HepG2 (cell line): ENCODE measurements around the gene PHYH. TPM values are rescaled to one million over a fixed set of nuclear protein-coding genes. Genes with fewer than 3 reads are reported as not detected.

Experiments used
- ATAC-seq: fragments of 200-7000 bp; cut with Tn5 transposase; 3 replicates; pipeline ENCODE4 v1.9.1; 2020; ENCODE audit warnings: mild to moderate bottlenecking, moderate library complexity
- BruUV-seq: library from RNA; stranded (reverse); fragments of 400-500 nt; replicated peaks from 2 replicates; lab custom pipeline; 2021; lab: Mats Ljungman, UMichigan
- CTCF ChIA-PET: fragments of 300-600 bp; formaldehyde crosslinking; extraction: SDS; loops from one replicate; lab custom pipeline; 2021; ENCODE audit warnings: low total read pairs, inconsistent platforms, low intra/inter-chr PET ratio; lab: Yijun Ruan, JAX
- POLR2A ChIA-PET: fragments of 350-600 bp; sonication (Branson Sonifier 250); formaldehyde crosslinking; loops from one replicate; lab custom pipeline; 2020; ENCODE audit warnings: antibody characterized with exemption, inconsistent platforms; lab: Yijun Ruan, JAX
- DNase-seq: peaks from one replicate; pipeline ENCODE4 v3.0.0-alpha.2; 2015; ENCODE audit warnings: low spot score
- FAIRE-seq: peaks from 3 replicates; lab custom pipeline; 2011; peaks lifted over from hg19 to GRCh38; lab: Jason Lieb, UNC
- H2AFZ ChIP-seq: one replicate; pipeline ENCODE4 v1.6.1; 2011; ENCODE audit warnings: low read length, inconsistent platforms
- H3K27ac ChIP-seq: fragments of 300-600 bp; 3 replicates; pipeline ENCODE4 v1.8.0; 2011; ENCODE audit warnings: mixed run types, mild to moderate bottlenecking, mixed read lengths, low read length, inconsistent platforms; ENCODE audit not compliant: insufficient read depth; ENCODE audit errors: extremely low read length
- H3K27me3 ChIP-seq, 2 experiments: fragments of 200-600 bp in 1 of 2; 2 replicates in 1 of 2; 3 replicates in 1 of 2; pipeline versions ENCODE4 v1.6.0 to v1.8.0; 2011; ENCODE audit warnings: low read length in 2 of 2, mild to moderate bottlenecking in 2 of 2, moderate library complexity in 2 of 2, inconsistent platforms in 1 of 2; ENCODE audit not compliant: insufficient read depth in 2 of 2, control insufficient read depth in 1 of 2
- H3K36me3 ChIP-seq, 2 experiments: fragments of 200-600 bp in 1 of 2; replicated peaks in 1 of 2; 2 replicates in 1 of 2; 3 replicates in 1 of 2; pipeline versions ENCODE4 v1.5.1 to v1.8.0; 2011; ENCODE audit warnings: low read length in 2 of 2, inconsistent platforms in 1 of 2; ENCODE audit not compliant: insufficient read depth in 2 of 2, control insufficient read depth in 1 of 2
- H3K4me1 ChIP-seq: 2 replicates; pipeline ENCODE4 v1.5.1; 2012; ENCODE audit warnings: low read length, inconsistent platforms; ENCODE audit not compliant: insufficient read depth
- H3K4me2 ChIP-seq: 2 replicates; pipeline ENCODE4 v1.6.0; 2011; ENCODE audit warnings: low read depth, low read length, inconsistent platforms
- H3K4me3 ChIP-seq, 3 experiments: fragments of 200-600 bp in 1 of 3; sonication (generic), shearing (Covaris generic) in 1 of 3; replicated peaks in 1 of 3; 2 replicates each; pipeline ENCODE4 v1.5.1; 2011 to 2016; ENCODE audit warnings: low read length in 3 of 3, inconsistent platforms in 2 of 3, low read depth in 2 of 3, mild to moderate bottlenecking in 2 of 3, control low read depth in 1 of 3, mixed read lengths in 1 of 3; ENCODE audit not compliant: insufficient read depth in 1 of 3
- H3K79me2 ChIP-seq: one replicate; pipeline ENCODE4 v1.6.1; 2011; ENCODE audit warnings: low read length, inconsistent platforms; ENCODE audit not compliant: insufficient read depth
- H3K9ac ChIP-seq: 2 replicates; pipeline ENCODE4 v1.6.0; 2011; ENCODE audit warnings: mild to moderate bottlenecking, low read depth, low read length, inconsistent platforms; ENCODE audit not compliant: insufficient read depth
- H3K9me3 ChIP-seq: 2 replicates; pipeline ENCODE4 v1.5.1; 2012; ENCODE audit warnings: mild to moderate bottlenecking, low read length
- H4K20me1 ChIP-seq: 2 replicates; pipeline ENCODE4 v1.6.0; 2011; ENCODE audit warnings: inconsistent platforms, mild to moderate bottlenecking, low read length, moderate library complexity; ENCODE audit not compliant: insufficient read depth
- ATRX ChIP-seq: sonication (generic); formaldehyde crosslinking; IDR thresholded peaks from 2 replicates; pipeline ENCODE4 v1.4.0; 2020; ENCODE audit warnings: missing genetic modification reagents, borderline replicate concordance
- GABPA ChIP-seq, 2 experiments: IDR thresholded peaks; 2 replicates each; pipeline ENCODE4 v1.6.1; 2011 to 2016; ENCODE audit warnings: low read depth in 2 of 2, low read length in 1 of 2, missing biosample characterization in 1 of 2, missing genetic modification characterization in 1 of 2
- MAZ ChIP-seq, 2 experiments: sonication (generic) in 1 of 2; formaldehyde crosslinking in 1 of 2; IDR thresholded peaks; 2 replicates each; pipeline versions ENCODE4 v1.5.0 to v1.6.1; 2012 to 2020; ENCODE audit warnings: low read depth in 2 of 2, mild to moderate bottlenecking in 2 of 2, borderline replicate concordance in 1 of 2, improper control_type of control experiment in 1 of 2, low read length in 1 of 2, missing genetic modification reagents in 1 of 2, moderate library complexity in 1 of 2
- ONECUT2 ChIP-seq: sonication (generic); formaldehyde crosslinking; IDR thresholded peaks from 2 replicates; pipeline ENCODE4 v1.4.0; 2020; ENCODE audit warnings: missing genetic modification reagents
- TEAD3 ChIP-seq: optimal IDR thresholded peaks from 2 replicates; pipeline ENCODE3; 2016; ENCODE audit warnings: borderline replicate concordance
- TOE1 ChIP-seq: sonication (generic); formaldehyde crosslinking; IDR thresholded peaks from 2 replicates; pipeline ENCODE4 v1.4.0; 2020; ENCODE audit warnings: mild to moderate bottlenecking, missing genetic modification reagents
- ZBTB8A ChIP-seq: sonication (generic); formaldehyde crosslinking; IDR thresholded peaks from 2 replicates; pipeline ENCODE4 v1.4.0; 2020; ENCODE audit warnings: mild to moderate bottlenecking, low read depth, missing genetic modification reagents, borderline replicate concordance
- ZC3H13 ChIP-seq: sonication (generic); formaldehyde crosslinking; IDR thresholded peaks from 2 replicates; pipeline ENCODE4 v1.8.1; 2023; ENCODE audit warnings: mild to moderate bottlenecking, missing genetic modification reagents, moderate library complexity
- ZKSCAN8 ChIP-seq: IDR thresholded peaks from 2 replicates; pipeline ENCODE4 v1.6.1; 2016; ENCODE audit warnings: borderline replicate concordance, missing genetic modification reagents, missing compliant biosample characterization
- ZNF331 ChIP-seq: sonication (generic); formaldehyde crosslinking; IDR thresholded peaks from 2 replicates; pipeline ENCODE4 v1.4.0; 2020; ENCODE audit warnings: missing genetic modification reagents
- ZNF496 ChIP-seq: sonication (generic); formaldehyde crosslinking; IDR thresholded peaks from 2 replicates; pipeline ENCODE4 v1.8.1; 2023; ENCODE audit warnings: mild to moderate bottlenecking, moderate library complexity, missing genetic modification reagents; ENCODE audit not compliant: insufficient replicate concordance
- ZNF550 ChIP-seq: sonication (generic); formaldehyde crosslinking; IDR thresholded peaks from 2 replicates; pipeline ENCODE4 v1.4.0; 2020; ENCODE audit warnings: mild to moderate bottlenecking, missing genetic modification reagents, borderline replicate concordance
- ZSCAN29 ChIP-seq: sonication (generic); formaldehyde crosslinking; conservative IDR thresholded peaks from 2 replicates; pipeline ENCODE4 v1.4.0; 2020; ENCODE audit warnings: mild to moderate bottlenecking, missing genetic modification reagents
- WGBS: methylation state at CpG from one replicate; pipeline ENCODE4 v1.1.6; 2017; ENCODE audit warnings: low lambda C conversion rate; 5-methylcytosine and 5-hydroxymethylcytosine counted together
- in situ Hi-C: cut with HindIII; loops from 2 replicates; pipeline ENCODE4 v1.10.0; 2017; ENCODE audit warnings: low pct_unique_long_range_greater_than_20kb; ENCODE audit not compliant: extremely low pct_ligation_motif_present
- intact Hi-C: fragments of 100-400 bp; cut with micrococcal nuclease; formaldehyde crosslinking; loops from one replicate; pipeline ENCODE4 v1.10.0; 2022; ENCODE audit not compliant: unreplicated experiment
- polyA plus RNA-seq, 8 experiments: library from polyadenylated mRNA; depleted of rRNA in 3 of 8; stranded (reverse) in 7 of 8; unstranded in 1 of 8; fragments of >200 nt; fragmentation: Illumina TruSeq in 4 of 8; extraction: Trizol in 4 of 8; gene quantifications; 2 replicates each; pipeline versions ENCODE4 v1.2.1 to v1.2.3, GENCODE V29; 2011 to 2016; ENCODE audit warnings: low read depth in 4 of 8, missing spikeins in 1 of 8, mixed read lengths in 1 of 8; ENCODE audit not compliant: insufficient read depth in 1 of 8
- total RNA-seq, 5 experiments: library from RNA; depleted of rRNA; stranded (reverse); fragments of >200 nt; fragmentation: Illumina TruSeq; extraction: Trizol; gene quantifications; 2 replicates each; pipeline ENCODE4 v1.2.3, GENCODE V29; 2016; ENCODE audit warnings: low read depth in 1 of 5
- TF ChIP-seq, protein P1 (sequence below): IDR thresholded peaks from 2 replicates; pipeline ENCODE4 v1.6.1; 2012; ENCODE audit warnings: inconsistent platforms
- TF ChIP-seq, protein P2 (sequence below): sonication (generic); formaldehyde crosslinking; IDR thresholded peaks from 2 replicates; pipeline ENCODE4 v1.9.0; 2022; ENCODE audit warnings: missing genetic modification reagents, mild to moderate bottlenecking, borderline replicate concordance
- TF ChIP-seq, protein P3 (sequence below): sonication (generic); formaldehyde crosslinking; conservative IDR thresholded peaks from 2 replicates; pipeline ENCODE4 v1.4.0; 2020; ENCODE audit warnings: missing genetic modification reagents
- TF ChIP-seq, protein P4 (sequence below): sonication (generic); formaldehyde crosslinking; IDR thresholded peaks from 2 replicates; pipeline ENCODE4 v1.4.0; 2020; ENCODE audit warnings: missing genetic modification reagents, borderline replicate concordance

PHYH gene
- total and polyA plus RNA-seq, 2 of the 13 experiments (the other 11 are each of a cell fraction or from before 2014, with no cell fraction given): 27.2 to 34.5 TPM

DNA sequence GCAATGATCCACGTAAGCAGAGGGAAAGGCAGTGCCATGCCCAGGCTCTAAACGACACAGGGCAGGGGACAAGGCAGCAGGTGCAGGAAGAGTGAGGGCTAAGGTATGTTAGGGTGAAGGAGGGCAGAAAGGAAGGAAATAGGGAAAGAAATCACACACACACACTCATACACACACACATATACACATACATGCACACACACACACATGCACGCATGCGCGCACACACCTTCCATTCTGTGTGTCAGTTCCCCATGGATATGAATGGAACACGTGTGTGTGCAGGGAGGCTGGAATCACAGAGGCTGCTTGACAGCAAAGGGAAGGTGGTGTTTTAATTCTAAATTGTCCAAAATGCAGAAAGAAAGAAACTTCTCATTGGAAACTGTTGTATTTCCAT is 6.2 kb upstream of the PHYH start:
- intact Hi-C loops (no loop called here), in situ Hi-C loops (no loop called here)
- WGBS: 76% methylated on average over 6 of the region's 6 CpGs
- DNase-seq (no peak), FAIRE-seq (no peak), ATAC-seq (no peak)
- H3K4me3 ChIP-seq: no peak overlapping the region
- no peaks in the 10 kb centered on the region for H3K9me3 ChIP-seq
- BruUV-seq: no TSS peak
- H3K36me3 ChIP-seq: no peaks in the 10 kb centered on the region
- CTCF ChIA-PET: no interaction called here
- POLR2A ChIA-PET: no interaction called here
- peaks cover 31% of the 10 kb centered on the region for H3K4me1 ChIP-seq
- no peak overlapping the region for H2AFZ ChIP-seq
- no peak overlapping the region for H3K27ac ChIP-seq
- H3K4me2 ChIP-seq: no peak overlapping the region
- no peaks in the 10 kb centered on the region for H4K20me1 ChIP-seq
- no peaks in the 10 kb centered on the region; a peak in 1 of 5 replicates for H3K27me3 ChIP-seq
- no peak overlapping the region for H3K9ac ChIP-seq
- no peaks in the 10 kb centered on the region for H3K79me2 ChIP-seq
- TF ChIP-seq ZBTB8A: no peak
- TF ChIP-seq, protein P1, sequence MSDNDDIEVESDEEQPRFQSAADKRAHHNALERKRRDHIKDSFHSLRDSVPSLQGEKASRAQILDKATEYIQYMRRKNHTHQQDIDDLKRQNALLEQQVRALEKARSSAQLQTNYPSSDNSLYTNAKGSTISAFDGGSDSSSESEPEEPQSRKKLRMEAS: no peak
- no peak for TF ChIP-seq ZSCAN29 (CRISPR knock-in tag)
- no peak for TF ChIP-seq ZNF550 (CRISPR knock-in tag)
- no peak for TF ChIP-seq ONECUT2 (CRISPR knock-in tag)
- TF ChIP-seq ATRX (CRISPR knock-in tag): no peak
- no peak for TF ChIP-seq GABPA (IDR thresholded peaks at IDR 0.05; ENCODE audit: low read depth, low read length)
- TF ChIP-seq GABPA (CRISPR knock-in tag; IDR thresholded peaks at IDR 0.05; ENCODE audit: low read depth): no peak
- TF ChIP-seq ZNF496: no peak
- TF ChIP-seq, protein P2, sequence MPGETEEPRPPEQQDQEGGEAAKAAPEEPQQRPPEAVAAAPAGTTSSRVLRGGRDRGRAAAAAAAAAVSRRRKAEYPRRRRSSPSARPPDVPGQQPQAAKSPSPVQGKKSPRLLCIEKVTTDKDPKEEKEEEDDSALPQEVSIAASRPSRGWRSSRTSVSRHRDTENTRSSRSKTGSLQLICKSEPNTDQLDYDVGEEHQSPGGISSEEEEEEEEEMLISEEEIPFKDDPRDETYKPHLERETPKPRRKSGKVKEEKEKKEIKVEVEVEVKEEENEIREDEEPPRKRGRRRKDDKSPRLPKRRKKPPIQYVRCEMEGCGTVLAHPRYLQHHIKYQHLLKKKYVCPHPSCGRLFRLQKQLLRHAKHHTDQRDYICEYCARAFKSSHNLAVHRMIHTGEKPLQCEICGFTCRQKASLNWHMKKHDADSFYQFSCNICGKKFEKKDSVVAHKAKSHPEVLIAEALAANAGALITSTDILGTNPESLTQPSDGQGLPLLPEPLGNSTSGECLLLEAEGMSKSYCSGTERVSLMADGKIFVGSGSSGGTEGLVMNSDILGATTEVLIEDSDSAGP: no peak
- no peak for TF ChIP-seq MAZ (IDR thresholded peaks at IDR 0.05; ENCODE audit: borderline replicate concordance, low read depth, low read length)
- TF ChIP-seq MAZ (CRISPR knock-in tag; IDR thresholded peaks at IDR 0.05; ENCODE audit: low read depth): no peak
- TF ChIP-seq TOE1 (CRISPR knock-in tag): no peak
- no peak for TF ChIP-seq TEAD3 (CRISPR knock-in tag)
- no peak for TF ChIP-seq ZNF331
- TF ChIP-seq ZC3H13 (CRISPR knock-in tag): no peak
- TF ChIP-seq, protein P3, sequence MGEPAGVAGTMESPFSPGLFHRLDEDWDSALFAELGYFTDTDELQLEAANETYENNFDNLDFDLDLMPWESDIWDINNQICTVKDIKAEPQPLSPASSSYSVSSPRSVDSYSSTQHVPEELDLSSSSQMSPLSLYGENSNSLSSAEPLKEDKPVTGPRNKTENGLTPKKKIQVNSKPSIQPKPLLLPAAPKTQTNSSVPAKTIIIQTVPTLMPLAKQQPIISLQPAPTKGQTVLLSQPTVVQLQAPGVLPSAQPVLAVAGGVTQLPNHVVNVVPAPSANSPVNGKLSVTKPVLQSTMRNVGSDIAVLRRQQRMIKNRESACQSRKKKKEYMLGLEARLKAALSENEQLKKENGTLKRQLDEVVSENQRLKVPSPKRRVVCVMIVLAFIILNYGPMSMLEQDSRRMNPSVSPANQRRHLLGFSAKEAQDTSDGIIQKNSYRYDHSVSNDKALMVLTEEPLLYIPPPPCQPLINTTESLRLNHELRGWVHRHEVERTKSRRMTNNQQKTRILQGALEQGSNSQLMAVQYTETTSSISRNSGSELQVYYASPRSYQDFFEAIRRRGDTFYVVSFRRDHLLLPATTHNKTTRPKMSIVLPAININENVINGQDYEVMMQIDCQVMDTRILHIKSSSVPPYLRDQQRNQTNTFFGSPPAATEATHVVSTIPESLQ (CRISPR knock-in tag): no peak
- TF ChIP-seq, protein P4, sequence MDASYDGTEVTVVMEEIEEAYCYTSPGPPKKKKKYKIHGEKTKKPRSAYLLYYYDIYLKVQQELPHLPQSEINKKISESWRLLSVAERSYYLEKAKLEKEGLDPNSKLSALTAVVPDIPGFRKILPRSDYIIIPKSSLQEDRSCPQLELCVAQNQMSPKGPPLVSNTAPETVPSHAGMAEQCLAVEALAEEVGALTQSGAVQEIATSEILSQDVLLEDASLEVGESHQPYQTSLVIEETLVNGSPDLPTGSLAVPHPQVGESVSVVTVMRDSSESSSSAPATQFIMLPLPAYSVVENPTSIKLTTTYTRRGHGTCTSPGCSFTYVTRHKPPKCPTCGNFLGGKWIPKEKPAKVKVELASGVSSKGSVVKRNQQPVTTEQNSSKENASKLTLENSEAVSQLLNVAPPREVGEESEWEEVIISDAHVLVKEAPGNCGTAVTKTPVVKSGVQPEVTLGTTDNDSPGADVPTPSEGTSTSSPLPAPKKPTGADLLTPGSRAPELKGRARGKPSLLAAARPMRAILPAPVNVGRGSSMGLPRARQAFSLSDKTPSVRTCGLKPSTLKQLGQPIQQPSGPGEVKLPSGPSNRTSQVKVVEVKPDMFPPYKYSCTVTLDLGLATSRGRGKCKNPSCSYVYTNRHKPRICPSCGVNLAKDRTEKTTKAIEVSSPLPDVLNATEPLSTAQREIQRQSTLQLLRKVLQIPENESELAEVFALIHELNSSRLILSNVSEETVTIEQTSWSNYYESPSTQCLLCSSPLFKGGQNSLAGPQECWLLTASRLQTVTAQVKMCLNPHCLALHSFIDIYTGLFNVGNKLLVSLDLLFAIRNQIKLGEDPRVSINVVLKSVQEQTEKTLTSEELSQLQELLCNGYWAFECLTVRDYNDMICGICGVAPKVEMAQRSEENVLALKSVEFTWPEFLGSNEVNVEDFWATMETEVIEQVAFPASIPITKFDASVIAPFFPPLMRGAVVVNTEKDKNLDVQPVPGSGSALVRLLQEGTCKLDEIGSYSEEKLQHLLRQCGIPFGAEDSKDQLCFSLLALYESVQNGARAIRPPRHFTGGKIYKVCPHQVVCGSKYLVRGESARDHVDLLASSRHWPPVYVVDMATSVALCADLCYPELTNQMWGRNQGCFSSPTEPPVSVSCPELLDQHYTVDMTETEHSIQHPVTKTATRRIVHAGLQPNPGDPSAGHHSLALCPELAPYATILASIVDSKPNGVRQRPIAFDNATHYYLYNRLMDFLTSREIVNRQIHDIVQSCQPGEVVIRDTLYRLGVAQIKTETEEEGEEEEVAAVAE (CRISPR knock-in tag): no peak
- no peak for TF ChIP-seq ZKSCAN8 (CRISPR knock-in tag)
